Mesenchymal stem cell (in vitro differentiated cells and primary cell): ENCODE data around the gene EMID1.
"Not testable (repeated sequence)": the region's sequence is repeated elsewhere in the genome, so short reads cannot be mapped to it uniquely, and the experiment has no call there.

Source experiments
- DNase-seq: peaks from one replicate; pipeline ENCODE4 v3.0.0-alpha.2; 2013
- H2AFZ ChIP-seq: one replicate; pipeline ENCODE4 v1.6.1; 2013; ENCODE audit warnings: low read depth, mild to moderate bottlenecking, control low read depth, inconsistent platforms, low read length, moderate library complexity
- H2AK5ac ChIP-seq: 2 replicates; pipeline ENCODE4 v1.6.1; 2013; ENCODE audit warnings: low read length, moderate library complexity, mild to moderate bottlenecking, inconsistent platforms; ENCODE audit not compliant: severe bottlenecking
- H2BK120ac ChIP-seq: one replicate; pipeline ENCODE4 v1.6.1; 2013; ENCODE audit warnings: low read depth, mild to moderate bottlenecking, inconsistent platforms, low read length, moderate library complexity
- H2BK12ac ChIP-seq, 2 experiments: one replicate each; pipeline ENCODE4 v1.6.1; 2013; ENCODE audit warnings: inconsistent platforms in 2 of 2, low read length in 2 of 2, mild to moderate bottlenecking in 2 of 2, moderate library complexity in 2 of 2, control low read depth in 1 of 2
- H2BK15ac ChIP-seq: one replicate; pipeline ENCODE4 v1.6.1; 2013; ENCODE audit warnings: mild to moderate bottlenecking, low read depth, inconsistent platforms; ENCODE audit not compliant: poor library complexity, severe bottlenecking
- H2BK5ac ChIP-seq: 2 replicates; pipeline ENCODE4 v1.6.1; 2013; ENCODE audit warnings: low read depth, mild to moderate bottlenecking, low read length, control low read depth, inconsistent platforms; ENCODE audit not compliant: poor library complexity, severe bottlenecking
- H3K14ac ChIP-seq, 2 experiments: one replicate each; pipeline ENCODE4 v1.6.1; 2013; ENCODE audit warnings: inconsistent platforms in 2 of 2, low read length in 2 of 2, control low read depth in 1 of 2, mild to moderate bottlenecking in 1 of 2, moderate library complexity in 1 of 2
- H3K18ac ChIP-seq, 2 experiments: one replicate each; pipeline ENCODE4 v1.6.1; 2013; ENCODE audit warnings: inconsistent platforms in 2 of 2, low read length in 2 of 2, control low read depth in 1 of 2, low read depth in 1 of 2, mild to moderate bottlenecking in 1 of 2
- H3K23ac ChIP-seq, 2 experiments: one replicate each; pipeline ENCODE4 v1.6.1; 2013; ENCODE audit warnings: inconsistent platforms in 2 of 2, low read length in 2 of 2, mild to moderate bottlenecking in 2 of 2, moderate library complexity in 2 of 2, control low read depth in 1 of 2
- H3K27ac ChIP-seq: 2 replicates; pipeline ENCODE4 v1.5.1; 2013; ENCODE audit warnings: mild to moderate bottlenecking, moderate library complexity, low read length, control low read depth, inconsistent platforms; ENCODE audit not compliant: poor library complexity, severe bottlenecking
- H3K27me3 ChIP-seq, 2 experiments: 2 replicates each; pipeline versions ENCODE4 v1.6.1 to v1.7.0; 2013; ENCODE audit warnings: low read length in 2 of 2, mild to moderate bottlenecking in 2 of 2, moderate library complexity in 2 of 2, control low read depth in 1 of 2, inconsistent platforms in 1 of 2; ENCODE audit not compliant: control insufficient read depth in 1 of 2, insufficient read depth in 1 of 2
- H3K36me3 ChIP-seq, 2 experiments: 2 replicates each; pipeline versions ENCODE4 v1.6.1 to v1.7.0; 2013; ENCODE audit warnings: low read length in 2 of 2, control low read depth in 1 of 2, inconsistent platforms in 1 of 2, low read depth in 1 of 2, mild to moderate bottlenecking in 1 of 2; ENCODE audit not compliant: insufficient read depth in 2 of 2, control insufficient read depth in 1 of 2
- H3K4ac ChIP-seq, 2 experiments: one replicate each; pipeline ENCODE4 v1.6.1; 2013; ENCODE audit warnings: inconsistent platforms in 2 of 2, low read length in 2 of 2, mild to moderate bottlenecking in 2 of 2, moderate library complexity in 2 of 2, control low read depth in 1 of 2, low read depth in 1 of 2
- H3K4me1 ChIP-seq: 2 replicates; pipeline ENCODE4 v1.6.1; 2013; ENCODE audit warnings: low read depth, low read length, control low read depth; ENCODE audit not compliant: control insufficient read depth, insufficient read depth
- H3K4me2 ChIP-seq: 2 replicates; pipeline ENCODE4 v1.6.1; 2013; ENCODE audit warnings: low read length, mild to moderate bottlenecking, inconsistent platforms; ENCODE audit not compliant: poor library complexity, severe bottlenecking
- H3K4me3 ChIP-seq, 2 experiments: 2 replicates each; pipeline versions ENCODE4 v1.5.1 to v1.7.0; 2013; ENCODE audit warnings: low read length in 2 of 2, mild to moderate bottlenecking in 2 of 2, control low read depth in 1 of 2, low read depth in 1 of 2; ENCODE audit not compliant: insufficient read depth in 1 of 2
- H3K79me1 ChIP-seq: replicated peaks from 2 replicates; pipeline ENCODE4 v1.6.1; 2013; ENCODE audit warnings: mild to moderate bottlenecking, control low read depth, low read length, inconsistent platforms; ENCODE audit not compliant: poor library complexity, severe bottlenecking
- H3K9ac ChIP-seq: 2 replicates; pipeline ENCODE4 v1.7.0; 2013; ENCODE audit warnings: mild to moderate bottlenecking, low read length, moderate library complexity
- H3K9me3 ChIP-seq: 2 replicates; pipeline ENCODE4 v1.7.0; 2013; ENCODE audit warnings: mild to moderate bottlenecking, low read length; ENCODE audit not compliant: control insufficient read depth
- H4K8ac ChIP-seq: one replicate; pipeline ENCODE4 v1.6.1; 2013; ENCODE audit warnings: inconsistent platforms, mild to moderate bottlenecking, low read length, moderate library complexity
- H4K91ac ChIP-seq: one replicate; pipeline ENCODE4 v1.6.1; 2013; ENCODE audit warnings: mild to moderate bottlenecking, low read length, inconsistent platforms
- WGBS: methylation state at CpG from one replicate; pipeline ENCODE4 v1.1.7; 2013; ENCODE audit warnings: mixed read lengths; 5-methylcytosine and 5-hydroxymethylcytosine counted together

EMID1 gene

GRCh38 chr22:29247891-29248290, 42.2 kb downstream of the EMID1 start:
- not testable (repeated sequence) for H3K14ac ChIP-seq, H4K91ac ChIP-seq, H3K4ac ChIP-seq, H3K79me1 ChIP-seq, H2BK15ac ChIP-seq, H3K4me1 ChIP-seq, H3K9ac ChIP-seq, H3K4me2 ChIP-seq, H2AK5ac ChIP-seq, H4K8ac ChIP-seq, H2BK120ac ChIP-seq, DNase-seq, H3K27ac ChIP-seq, H3K36me3 ChIP-seq, H3K23ac ChIP-seq, H3K18ac ChIP-seq, H2BK12ac ChIP-seq, H2BK5ac ChIP-seq, H3K9me3 ChIP-seq, H3K4me3 ChIP-seq, H2AFZ ChIP-seq
- 96% methylated on average over 10 of the region's 10 CpGs for WGBS
- peaks cover 14 to 15% of the 10 kb centered on the region in 2 experiments for H3K27me3 ChIP-seq

DNA sequence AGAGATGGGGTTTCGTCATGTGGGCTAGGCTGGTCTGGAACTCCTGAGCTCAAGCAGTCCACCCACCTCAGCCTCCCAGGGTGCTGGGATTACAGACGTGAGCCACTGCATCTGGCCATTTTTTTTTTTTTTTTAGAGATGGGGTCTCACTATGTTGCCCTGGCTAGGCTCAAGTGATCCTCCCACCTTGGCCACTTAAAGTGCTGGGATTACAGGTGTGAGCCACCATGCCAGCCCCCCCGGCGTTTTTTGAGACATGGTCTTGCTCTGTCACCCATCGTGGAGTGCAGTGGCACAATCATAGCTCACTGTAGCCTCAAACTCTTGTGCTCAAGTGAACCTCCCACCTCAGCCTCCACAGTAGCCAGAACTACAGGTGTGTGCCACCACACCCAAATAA, 45.6 kb downstream of the EMID1 start:
- H3K4me3 ChIP-seq, result no peak overlapping the region
- H2BK120ac ChIP-seq, result no peak overlapping the region
- no peak overlapping the region for H2BK5ac ChIP-seq
- H3K14ac ChIP-seq, result no peak overlapping the region
- H2AK5ac ChIP-seq, result no peak overlapping the region
- H3K4me2 ChIP-seq, result no peak overlapping the region
- DNase-seq, result no peak
- H3K23ac ChIP-seq, result no peak overlapping the region
- H4K91ac ChIP-seq, result no peak overlapping the region
- 91% methylated on average over 5 of the region's 5 CpGs for WGBS
- H2BK12ac ChIP-seq, result no peak overlapping the region
- H3K18ac ChIP-seq, result no peak overlapping the region
- H3K4me1 ChIP-seq, result no peaks in the 10 kb centered on the region
- no peak overlapping the region for H3K9ac ChIP-seq
- H2BK15ac ChIP-seq, result no peak overlapping the region
- no peak overlapping the region for H2AFZ ChIP-seq
- no peak overlapping the region for H4K8ac ChIP-seq
- H3K4ac ChIP-seq, result no peak overlapping the region
- peaks cover 0 to 5% of the 10 kb centered on the region in 2 experiments for H3K27me3 ChIP-seq
- H3K9me3 ChIP-seq, result no peaks in the 10 kb centered on the region
- H3K27ac ChIP-seq, result no peak overlapping the region
- H3K36me3 ChIP-seq, result peaks cover 0 to 4% of the 10 kb centered on the region in 2 experiments
- H3K79me1 ChIP-seq, result no peaks in the 10 kb centered on the region

GRCh38 chr22:29251981-29252911, 46.5 kb downstream of the EMID1 start:
- no peak overlapping the region for H3K27ac ChIP-seq
- H2BK120ac ChIP-seq, result no peak overlapping the region
- no peak overlapping the region for H2BK12ac ChIP-seq
- no peak overlapping the region for H2AFZ ChIP-seq
- no peak overlapping the region for H4K91ac ChIP-seq
- H3K4me2 ChIP-seq, result no peak overlapping the region
- H2AK5ac ChIP-seq, result no peak overlapping the region
- no peaks in the 10 kb centered on the region for H3K4me1 ChIP-seq
- no peaks in the 10 kb centered on the region for H3K79me1 ChIP-seq
- H3K27me3 ChIP-seq, result peaks cover 0 to 5% of the 10 kb centered on the region in 2 experiments
- no peak for DNase-seq
- H3K18ac ChIP-seq, result no peak overlapping the region
- no peak overlapping the region for H3K14ac ChIP-seq
- no peak overlapping the region for H3K23ac ChIP-seq
- H3K4ac ChIP-seq, result no peak overlapping the region
- H3K36me3 ChIP-seq, result peaks cover 0 to 4% of the 10 kb centered on the region in 2 experiments
- 89% methylated on average over 10 of the region's 10 CpGs for WGBS
- no peak overlapping the region for H3K9ac ChIP-seq
- no peak overlapping the region for H2BK15ac ChIP-seq
- H3K9me3 ChIP-seq, result no peaks in the 10 kb centered on the region
- no peak overlapping the region for H4K8ac ChIP-seq
- H2BK5ac ChIP-seq, result no peak overlapping the region
- H3K4me3 ChIP-seq, result no peak overlapping the region

DNA sequence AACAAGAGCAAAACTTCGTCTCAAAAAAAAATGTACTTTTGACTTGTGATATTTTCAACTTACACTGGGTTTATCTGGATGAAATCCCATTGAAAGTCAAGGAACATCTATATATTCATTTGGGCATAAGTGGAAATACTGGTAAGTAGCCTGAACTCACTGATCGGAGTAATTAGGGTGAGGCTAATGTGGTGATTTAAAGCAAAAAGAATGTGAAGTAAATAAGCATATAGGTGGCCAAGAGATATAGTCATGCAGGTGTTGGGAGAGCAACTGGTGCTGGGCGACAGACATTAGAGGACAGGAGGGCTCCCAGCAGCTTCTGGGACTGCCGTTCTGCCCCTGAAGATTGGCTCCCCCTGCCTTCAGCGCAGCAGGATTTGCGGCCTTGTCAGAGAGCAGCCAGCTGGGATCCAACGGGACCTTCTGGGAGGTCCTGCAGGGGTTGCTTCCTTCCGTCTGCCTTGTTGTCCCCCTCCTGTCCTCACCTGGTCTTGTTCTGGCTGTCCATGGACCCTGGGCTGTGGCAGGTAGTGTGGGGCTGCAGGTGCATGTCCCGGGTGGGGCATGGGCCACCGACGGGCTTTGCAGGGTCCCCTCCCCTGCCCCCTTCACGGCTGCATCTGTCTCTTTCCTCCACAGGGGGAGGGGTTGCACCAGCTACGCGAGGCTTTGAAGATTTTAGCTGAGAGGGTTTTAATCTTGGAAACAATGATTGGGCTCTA, 48.0 kb downstream of the EMID1 start:
- H2AK5ac ChIP-seq, result no peak overlapping the region
- no peak overlapping the region for H3K4me3 ChIP-seq
- H3K36me3 ChIP-seq, result peaks cover 0 to 8% of the 10 kb centered on the region in 2 experiments
- H3K9ac ChIP-seq, result no peak overlapping the region
- no peak overlapping the region for H2BK15ac ChIP-seq
- H3K18ac ChIP-seq, result no peak overlapping the region
- H3K79me1 ChIP-seq, result no peaks in the 10 kb centered on the region
- H4K91ac ChIP-seq, result no peak overlapping the region
- H3K23ac ChIP-seq, result no peak overlapping the region
- no peak overlapping the region for H2BK120ac ChIP-seq
- DNase-seq, result no peak
- H4K8ac ChIP-seq, result no peak overlapping the region
- no peak overlapping the region for H2BK12ac ChIP-seq
- H3K27ac ChIP-seq, result no peak overlapping the region
- no peak overlapping the region for H2AFZ ChIP-seq
- no peak overlapping the region for H2BK5ac ChIP-seq
- peaks cover 0 to 5% of the 10 kb centered on the region in 2 experiments for H3K27me3 ChIP-seq
- 80% methylated on average over 12 of the region's 14 CpGs for WGBS
- peaks cover 2% of the 10 kb centered on the region for H3K4me1 ChIP-seq
- no peak overlapping the region for H3K4me2 ChIP-seq
- H3K9me3 ChIP-seq, result no peaks in the 10 kb centered on the region
- no peak overlapping the region for H3K4ac ChIP-seq
- no peak overlapping the region for H3K14ac ChIP-seq
